ENCODE measurements around the gene AQP4.

Gene AQP4, protein sequence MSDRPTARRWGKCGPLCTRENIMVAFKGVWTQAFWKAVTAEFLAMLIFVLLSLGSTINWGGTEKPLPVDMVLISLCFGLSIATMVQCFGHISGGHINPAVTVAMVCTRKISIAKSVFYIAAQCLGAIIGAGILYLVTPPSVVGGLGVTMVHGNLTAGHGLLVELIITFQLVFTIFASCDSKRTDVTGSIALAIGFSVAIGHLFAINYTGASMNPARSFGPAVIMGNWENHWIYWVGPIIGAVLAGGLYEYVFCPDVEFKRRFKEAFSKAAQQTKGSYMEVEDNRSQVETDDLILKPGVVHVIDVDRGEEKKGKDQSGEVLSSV

DNA sequence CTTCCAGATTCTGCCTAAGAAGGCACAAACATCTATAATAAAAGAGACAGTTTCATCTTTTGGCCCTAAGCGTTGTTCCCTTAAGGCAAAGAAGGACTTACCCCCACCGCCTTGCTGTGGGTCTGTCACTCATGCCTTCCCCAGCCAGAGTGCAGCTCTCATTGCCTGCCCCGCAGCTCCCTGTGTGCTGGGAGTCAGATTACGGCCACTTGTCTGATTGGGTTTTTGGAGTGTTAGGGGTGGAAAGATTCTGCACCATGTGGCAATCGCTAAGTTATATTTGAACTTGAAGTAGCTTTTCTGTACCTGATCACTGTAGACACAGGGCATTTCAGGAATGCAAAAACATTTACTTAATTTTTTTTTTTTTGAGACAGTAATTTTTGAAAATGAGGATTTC, at the start of gene AQP4:
TSS of gene AQP4 (minus strand) at position 151 of the 400 bp plus-strand sequence. CDS start at position 133, 18 bp downstream.
- DNase-seq (ENCODE audit: low read depth): no peak

DNA sequence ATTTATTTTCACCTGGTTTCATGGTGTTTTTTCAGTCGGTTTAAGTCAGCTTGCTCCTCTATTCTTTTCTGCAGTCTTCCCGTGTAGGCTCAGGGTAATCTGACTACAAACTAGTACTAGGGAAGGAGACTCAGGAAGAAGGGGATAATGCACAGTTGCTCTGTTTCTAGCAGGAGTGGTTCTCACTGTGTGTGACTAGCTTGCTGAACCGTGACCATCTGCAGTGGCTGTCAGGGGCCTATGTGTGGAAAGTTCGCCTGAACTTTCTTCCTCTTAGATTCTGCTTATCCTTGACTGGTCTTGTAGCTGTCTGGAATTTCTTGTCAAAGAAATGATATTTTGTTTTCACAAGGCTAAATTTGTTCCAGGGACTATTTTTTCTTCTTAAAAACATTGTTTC, 46.3 kb upstream of the AQP4 start:
- no peak for DNase-seq (ENCODE audit: low read depth)

- DNase-seq (ENCODE audit: low read depth): no peak
Measured at GRCh38 chr18:26909599-26910290, 44.2 kb upstream of the AQP4 start.

- DNase-seq (ENCODE audit: low read depth): no peak
Measured at GRCh38 chr18:26908906-26909305, 43.4 kb upstream of the AQP4 start.

GRCh38 chr18:26902291-26902690, 36.8 kb upstream of the AQP4 start:
- DNase-seq (ENCODE audit: low read depth): no peak

- DNase-seq (ENCODE audit: low read depth): no peak
Measured at GRCh38 chr18:26901020-26901419, 35.5 kb upstream of the AQP4 start.

DNA sequence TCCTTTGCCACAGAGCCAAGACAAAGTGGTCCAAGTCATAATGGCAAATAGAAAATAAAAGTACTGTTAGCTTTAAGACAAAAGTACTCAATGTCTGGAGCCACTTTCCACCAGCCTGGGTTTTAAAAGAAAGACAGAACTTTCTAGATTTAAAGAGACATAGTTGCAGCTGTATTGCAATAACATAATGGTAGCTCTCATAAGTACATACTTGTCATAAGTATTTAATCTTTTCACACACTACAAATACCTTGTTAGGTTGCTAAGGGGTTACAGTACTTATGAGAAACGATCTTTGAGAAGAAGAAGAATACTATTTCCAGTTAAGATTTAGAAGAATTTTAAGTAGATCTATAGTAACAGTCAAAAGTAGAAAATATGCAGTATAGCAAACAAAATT, 28.9 kb upstream of the AQP4 start:
- no peak for DNase-seq (ENCODE audit: low read depth)

DNA sequence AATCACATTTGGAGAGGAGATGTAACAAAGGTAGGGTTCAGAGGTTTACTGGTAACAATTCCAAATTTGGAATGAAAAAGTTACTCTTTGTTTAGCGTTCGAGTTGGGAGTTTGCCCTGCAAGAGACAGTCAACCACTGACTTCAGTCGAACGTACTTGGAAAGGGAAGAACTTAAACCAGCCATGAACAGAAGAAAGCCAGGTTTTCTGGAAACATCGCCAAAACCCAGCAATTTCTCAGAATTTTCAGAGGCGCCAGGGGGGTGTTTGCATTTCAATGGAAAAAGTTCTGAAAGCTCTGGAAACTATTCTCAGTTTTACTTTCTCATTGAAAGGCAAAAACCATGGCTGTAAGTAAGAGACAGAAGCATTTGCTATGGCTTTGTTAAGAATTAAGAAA, 28.5 kb upstream of the AQP4 start:
- DNase-seq (ENCODE audit: low read depth): no peak

- DNase-seq (ENCODE audit: low read depth): no peak
Measured at GRCh38 chr18:26888259-26888658, 22.8 kb upstream of the AQP4 start.

DNA sequence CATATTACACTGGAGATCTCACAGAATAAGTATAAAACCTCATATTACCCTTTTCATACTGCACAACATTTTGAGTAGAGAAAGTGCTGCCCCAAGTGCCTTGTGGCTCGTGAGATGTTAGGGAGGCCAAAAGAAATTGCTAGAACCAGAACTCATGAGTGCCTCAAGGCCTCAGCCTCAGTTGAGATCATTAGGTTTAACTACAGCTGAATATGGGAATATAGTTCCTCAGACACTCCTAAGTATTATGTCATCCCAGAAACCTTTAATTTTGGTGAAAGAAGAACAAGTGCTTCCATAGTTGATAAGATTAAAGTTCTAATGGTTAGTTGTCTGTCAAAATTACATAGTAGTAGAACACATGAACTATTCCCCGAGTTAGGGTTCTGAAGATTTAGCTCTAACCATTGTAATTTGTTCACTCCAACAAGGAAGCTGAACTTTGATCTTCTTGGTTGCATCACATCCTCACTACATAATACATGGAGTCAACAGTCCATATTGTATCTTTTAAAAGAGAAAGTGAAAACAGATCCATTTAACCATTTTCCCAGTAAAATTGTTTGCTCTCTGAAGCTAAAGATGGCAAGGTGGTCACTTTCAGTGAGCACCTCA, 9.6 kb upstream of the AQP4 start:
- DNase-seq (ENCODE audit: low read depth): no peak

DNA sequence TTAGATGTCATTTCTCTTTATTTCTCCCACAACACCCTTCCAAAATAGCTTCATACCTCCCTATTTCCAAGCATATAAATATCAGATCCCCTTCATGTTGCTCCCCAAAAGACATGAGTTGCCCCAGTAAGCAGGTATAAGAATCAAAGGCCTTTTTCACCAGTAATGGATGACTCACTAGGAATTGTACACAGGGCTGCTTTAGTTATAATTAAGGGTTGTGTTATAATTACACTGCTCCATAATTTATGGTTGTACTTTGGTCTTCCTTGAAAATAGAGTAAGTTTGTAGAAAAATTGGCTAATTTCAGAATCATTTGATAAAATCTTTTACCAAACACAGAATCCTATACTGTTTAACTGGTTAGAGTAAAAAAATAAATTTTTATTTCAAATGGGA, 8.8 kb upstream of the AQP4 start:
- DNase-seq (ENCODE audit: low read depth): no peak

- no peak for DNase-seq (ENCODE audit: low read depth)
Measured at GRCh38 chr18:26869640-26870039, 4.1 kb upstream of the AQP4 start.

- no peak for DNase-seq (ENCODE audit: low read depth)
Measured at GRCh38 chr18:26868968-26869586, 3.6 kb upstream of the AQP4 start.

GRCh38 chr18:26867471-26867870, 2.0 kb upstream of the AQP4 start:
- no peak for DNase-seq (ENCODE audit: low read depth)

DNA sequence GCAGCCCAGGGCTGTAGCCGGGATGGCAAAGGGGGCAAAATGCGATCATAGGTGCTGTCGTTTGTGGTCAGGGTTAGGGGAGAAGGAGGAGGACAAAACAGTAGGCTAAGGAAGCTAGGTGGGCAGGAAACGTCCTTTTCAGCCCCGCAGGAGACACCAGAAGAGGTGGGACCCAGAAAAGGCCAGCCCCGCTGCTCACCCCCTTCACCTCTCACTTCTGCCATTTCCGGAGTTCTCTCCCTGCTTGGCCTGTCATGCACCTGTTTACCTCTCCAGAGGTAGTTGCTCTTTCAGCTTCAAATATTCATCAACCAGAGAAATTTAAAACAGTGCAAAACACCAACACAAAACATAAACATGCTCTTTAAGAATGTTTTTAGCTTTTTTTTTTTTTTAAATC, 849 bp downstream of the AQP4 start:
- DNase-seq (ENCODE audit: low read depth): no peak

- no peak for DNase-seq (ENCODE audit: low read depth)
Measured at GRCh38 chr18:26863921-26864497, 1.5 kb downstream of the AQP4 start.

- DNase-seq (ENCODE audit: low read depth): no peak
Measured at GRCh38 chr18:26863122-26863879, 2.2 kb downstream of the AQP4 start.

DNA sequence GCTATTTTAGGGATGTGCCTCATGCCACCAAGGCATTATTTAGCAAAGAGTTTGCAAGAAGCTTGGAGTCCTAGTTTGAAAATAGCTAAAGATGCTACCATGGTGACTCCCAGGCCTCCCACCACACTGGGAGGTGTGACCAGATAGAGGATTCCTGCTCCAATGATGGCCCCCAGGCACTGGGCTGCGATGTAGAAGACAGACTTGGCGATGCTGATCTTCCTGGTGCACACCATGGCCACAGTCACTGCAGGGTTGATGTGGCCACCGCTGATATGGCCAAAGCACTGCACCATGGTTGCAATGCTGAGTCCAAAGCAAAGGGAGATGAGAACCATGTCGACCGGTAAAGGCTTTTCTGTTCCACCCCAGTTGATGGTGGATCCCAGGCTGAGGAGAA, 3.4 kb downstream of the AQP4 start:
- DNase-seq (ENCODE audit: low read depth): no peak

DNA sequence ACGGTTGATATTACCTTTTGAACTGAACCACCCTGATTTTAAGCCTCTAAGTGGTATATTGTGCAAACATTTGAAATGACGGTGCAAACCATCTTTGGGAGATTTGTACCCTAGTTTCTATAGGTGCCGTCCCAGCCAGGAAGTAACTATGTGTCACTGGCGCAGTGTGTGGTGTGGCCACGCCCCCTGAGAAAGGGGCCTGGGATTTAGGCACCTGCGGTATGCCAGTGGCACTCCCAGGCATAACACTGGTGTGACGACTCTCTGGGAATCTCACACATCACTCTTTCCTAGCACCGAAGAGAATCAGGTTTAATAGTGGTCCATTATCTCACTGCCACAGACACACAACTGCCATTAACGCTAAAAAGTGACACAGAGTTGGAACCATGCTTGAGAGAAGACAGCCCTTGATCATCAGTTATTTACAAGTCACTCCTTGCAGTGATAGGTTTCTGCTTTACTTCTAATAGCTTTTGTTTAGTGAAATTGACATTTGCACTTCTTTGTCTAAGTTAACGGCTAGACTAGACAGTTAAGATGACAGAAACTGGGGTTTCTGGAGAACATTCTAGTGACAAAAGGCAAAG, 11.1 kb downstream of the AQP4 start:
- DNase-seq (ENCODE audit: low read depth): no peak

- no peak for DNase-seq (ENCODE audit: low read depth)
Measured at GRCh38 chr18:26853401-26853800, 12.1 kb downstream of the AQP4 start.

DNA sequence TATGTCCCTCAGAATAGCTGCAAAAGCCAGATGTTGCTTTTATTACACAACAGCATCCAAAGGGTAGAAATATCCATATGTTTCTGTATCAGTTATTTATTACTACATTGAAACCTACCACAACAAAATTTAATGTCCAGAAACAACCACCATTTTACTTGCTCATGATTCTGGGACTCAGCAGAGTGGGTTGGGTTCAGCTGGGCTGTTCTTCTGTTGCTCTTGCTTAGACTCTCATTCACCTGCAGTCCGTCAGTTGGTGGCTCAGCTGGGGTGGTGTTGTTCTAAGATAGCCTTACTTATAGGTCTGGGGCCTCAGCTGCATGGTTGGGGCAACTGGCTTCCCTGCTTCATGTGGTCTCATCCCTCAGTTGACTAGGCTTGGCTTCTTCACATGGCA, 21.7 kb downstream of the AQP4 start:
- DNase-seq (ENCODE audit: low read depth): no peak

Measured in fibroblast of gingiva (primary cell).